HG03442 (cell line): ENCODE measurements around the gene RPL27.
"Not testable (repeated sequence)": the region's sequence is repeated elsewhere in the genome, so short reads cannot be mapped to it uniquely, and the experiment has no call there.

ENCODE experiments used
- ATAC-seq: cut with Tn5 transposase; IDR thresholded peaks from one replicate; pipeline ENCODE4 v1.9.1; 2021; ENCODE audit warnings: mild to moderate bottlenecking, moderate library complexity; ENCODE audit not compliant: unreplicated experiment

Gene RPL27

GRCh38 chr17:42992872-42993271 is 5.3 kb upstream of the RPL27 start:
- ATAC-seq: no peak

- ATAC-seq: not testable (repeated sequence)
Measured at GRCh38 chr17:42993913-42994312, 4.3 kb upstream of the RPL27 start.

- ATAC-seq: no peak
Measured at GRCh38 chr17:42997390-42997983, 732 bp upstream of the RPL27 start.

- ATAC-seq: no peak
Measured at GRCh38 chr17:42999003-42999525, 845 bp downstream of the RPL27 start.

- ATAC-seq: not testable (repeated sequence)
Measured at GRCh38 chr17:43000894-43001293, 2.7 kb downstream of the RPL27 start.

GRCh38 chr17:43003542-43004172 is 5.4 kb downstream of the RPL27 start:
- ATAC-seq: no peak

- ATAC-seq: peak; percentile 60
Measured at GRCh38 chr17:43006639-43007551, 8.7 kb downstream of the RPL27 start, which contains the start of gene IFI35. IFI35 (plus strand) TSS chr17:43006784; CDS start chr17:43006948, 164 bp downstream.

GRCh38 chr17:43010667-43011308 is 12.6 kb downstream of the RPL27 start:
- no peak for ATAC-seq

- ATAC-seq: no peak
Measured at GRCh38 chr17:43011728-43012472, 13.7 kb downstream of the RPL27 start.

- ATAC-seq: no peak
Measured at GRCh38 chr17:43013296-43013695, 15.1 kb downstream of the RPL27 start.

- no peak for ATAC-seq
Measured at GRCh38 chr17:43014020-43014648, 15.9 kb downstream of the RPL27 start.

GRCh38 chr17:43014649-43015542 is 16.7 kb downstream of the RPL27 start:
- no peak for ATAC-seq

- no peak for ATAC-seq
Measured at GRCh38 chr17:43015579-43015978, 17.4 kb downstream of the RPL27 start.

GRCh38 chr17:43016216-43016615 is 18.0 kb downstream of the RPL27 start:
- ATAC-seq: no peak

GRCh38 chr17:43018008-43018853 is 20.0 kb downstream of the RPL27 start:
- no peak for ATAC-seq

GRCh38 chr17:43018932-43019331 is 20.7 kb downstream of the RPL27 start:
- no peak for ATAC-seq

- ATAC-seq: no peak
Measured at GRCh38 chr17:43019418-43019817, 21.2 kb downstream of the RPL27 start.
